IMR-90 (cell line): ENCODE measurements around the gene TFB1M. TPM values are rescaled to one million over a fixed set of nuclear protein-coding genes. Genes with fewer than 3 reads are reported as not detected.
A peak's percentile ranks its signal among the peaks of the same experiment; 100 is the strongest.
"Not testable (repeated sequence)": the region's sequence is repeated elsewhere in the genome, so short reads cannot be mapped to it uniquely, and the experiment has no call there.

Experiments
- ATAC-seq: fragments of 200-7000 bp; cut with Tn5 transposase; 2 replicates; pipeline ENCODE4 v1.9.1; 2020; ENCODE audit warnings: low read depth, mild to moderate bottlenecking, moderate library complexity
- BruUV-seq: library from RNA; stranded (reverse); fragments of 400-500 nt; replicated peaks from 2 replicates; lab custom pipeline; 2021; lab: Mats Ljungman, UMichigan
- CTCF ChIA-PET: fragments of 300-600 bp; formaldehyde crosslinking; extraction: SDS; loops from one replicate; lab custom pipeline; 2021; ENCODE audit warnings: antibody characterized with exemption; lab: Yijun Ruan, JAX
- POLR2A ChIA-PET: fragments of 300-600 bp; sonication (Branson Sonifier 250); formaldehyde crosslinking; loops from one replicate; lab custom pipeline; 2022; ENCODE audit warnings: antibody characterized with exemption; ENCODE audit not compliant: unreplicated experiment; lab: Charles Lee
- DNase-seq: peaks from one replicate; pipeline ENCODE4 v3.0.0; 2013
- H2AFZ ChIP-seq: replicated peaks from 2 replicates; pipeline ENCODE3; 2013; ENCODE audit warnings: low read length, mild to moderate bottlenecking; ENCODE audit not compliant: poor library complexity
- H2AK5ac ChIP-seq: 2 replicates; pipeline ENCODE4 v1.6.1; 2013; ENCODE audit warnings: low read depth, low read length, inconsistent platforms
- H2AK9ac ChIP-seq: replicated peaks from 2 replicates; pipeline ENCODE3; 2013; ENCODE audit warnings: mild to moderate bottlenecking, low read depth, low read length, moderate library complexity; ENCODE audit not compliant: poor library complexity
- H2BK120ac ChIP-seq: 2 replicates; pipeline ENCODE4 v1.6.1; 2013; ENCODE audit warnings: low read depth, low read length, inconsistent platforms
- H2BK15ac ChIP-seq: 3 replicates; pipeline ENCODE4 v1.6.1; 2013; ENCODE audit warnings: low read depth, low read length, inconsistent platforms
- H2BK20ac ChIP-seq: 2 replicates; pipeline ENCODE4 v1.6.1; 2013; ENCODE audit warnings: low read depth, mild to moderate bottlenecking, inconsistent platforms, low read length, moderate library complexity
- H2BK5ac ChIP-seq: 2 replicates; pipeline ENCODE4 v1.6.1; 2013; ENCODE audit warnings: mild to moderate bottlenecking, low read depth, low read length, inconsistent platforms; ENCODE audit not compliant: poor library complexity, severe bottlenecking
- H3K14ac ChIP-seq: replicated peaks from 2 replicates; pipeline ENCODE4 v1.6.1; 2013; ENCODE audit warnings: low read depth, low read length, inconsistent platforms
- H3K18ac ChIP-seq: 2 replicates; pipeline ENCODE4 v1.6.1; 2013; ENCODE audit warnings: low read depth, low read length, control low read depth
- H3K23ac ChIP-seq: 2 replicates; pipeline ENCODE4 v1.6.1; 2013; ENCODE audit warnings: low read depth, low read length, inconsistent platforms
- H3K27ac ChIP-seq: 2 replicates; pipeline ENCODE4 v1.5.1; 2013; ENCODE audit warnings: mild to moderate bottlenecking, control low read depth, low read length; ENCODE audit not compliant: insufficient read depth
- H3K27me3 ChIP-seq: 2 replicates; pipeline ENCODE4 v1.6.1; 2013; ENCODE audit warnings: low read length; ENCODE audit not compliant: control insufficient read depth, insufficient read depth
- H3K36me3 ChIP-seq: 2 replicates; pipeline ENCODE4 v1.6.1; 2013; ENCODE audit warnings: low read length, mixed read lengths; ENCODE audit not compliant: control insufficient read depth, insufficient read depth
- H3K4ac ChIP-seq: 2 replicates; pipeline ENCODE4 v1.6.1; 2013; ENCODE audit warnings: low read depth, low read length, inconsistent platforms
- H3K4me1 ChIP-seq: 2 replicates; pipeline ENCODE4 v1.6.1; 2013; ENCODE audit warnings: low read length, mixed read lengths; ENCODE audit not compliant: control insufficient read depth, insufficient read depth
- H3K4me2 ChIP-seq: 2 replicates; pipeline ENCODE4 v1.6.1; 2013; ENCODE audit warnings: low read depth, mild to moderate bottlenecking, control low read depth, low read length, moderate library complexity
- H3K4me3 ChIP-seq: 2 replicates; pipeline ENCODE4 v1.5.1; 2013; ENCODE audit warnings: low read depth, mild to moderate bottlenecking, control low read depth, low read length, moderate library complexity; ENCODE audit not compliant: insufficient read depth
- H3K56ac ChIP-seq: 2 replicates; pipeline ENCODE4 v1.6.1; 2013; ENCODE audit warnings: low read length, inconsistent platforms; ENCODE audit not compliant: insufficient read depth; ENCODE audit errors: extremely low read depth
- H3K79me1 ChIP-seq, 2 experiments: 2 replicates each; pipeline ENCODE4 v1.6.1; 2013; ENCODE audit warnings: low read length in 2 of 2, inconsistent platforms in 1 of 2, low read depth in 1 of 2
- H3K9ac ChIP-seq: 2 replicates; pipeline ENCODE4 v1.6.1; 2013; ENCODE audit warnings: low read depth, low read length, control low read depth
- H3K9me1 ChIP-seq: 2 replicates; pipeline ENCODE4 v1.6.1; 2013; ENCODE audit warnings: low read length, inconsistent platforms; ENCODE audit not compliant: insufficient read depth
- H3K9me3 ChIP-seq: 2 replicates; pipeline ENCODE4 v1.6.1; 2013; ENCODE audit warnings: low read length; ENCODE audit not compliant: control insufficient read depth, insufficient read depth
- H4K20me1 ChIP-seq: 2 replicates; pipeline ENCODE4 v1.6.1; 2013; ENCODE audit warnings: low read length, inconsistent platforms; ENCODE audit not compliant: insufficient read depth
- H4K5ac ChIP-seq: 2 replicates; pipeline ENCODE4 v1.6.1; 2013; ENCODE audit warnings: mild to moderate bottlenecking, low read depth, low read length, control low read depth
- H4K8ac ChIP-seq, 2 experiments: 2 replicates each; pipeline ENCODE4 v1.6.1; 2013; ENCODE audit warnings: low read depth in 2 of 2, low read length in 2 of 2, control low read depth in 1 of 2, inconsistent platforms in 1 of 2
- H4K91ac ChIP-seq: 2 replicates; pipeline ENCODE4 v1.6.1; 2013; ENCODE audit warnings: low read depth, low read length, inconsistent platforms; ENCODE audit not compliant: insufficient read depth
- CEBPB ChIP-seq: IDR thresholded peaks from 2 replicates; pipeline ENCODE4 v1.6.1; 2012; ENCODE audit warnings: low read depth, low read length, improper control_type of control experiment
- CHD1 ChIP-seq: IDR thresholded peaks from 2 replicates; pipeline ENCODE4 v1.6.1; 2012; ENCODE audit warnings: low read depth, low read length, improper control_type of control experiment
- NFE2L2 ChIP-seq: fragments of 150-350 bp; IDR thresholded peaks from 2 replicates; pipeline ENCODE4 v1.6.1; 2016; ENCODE audit warnings: low read depth, mild to moderate bottlenecking, low read length
- USF2 ChIP-seq: fragments of 150-350 bp; IDR thresholded peaks from 2 replicates; pipeline ENCODE4 v1.6.1; 2017; ENCODE audit warnings: mild to moderate bottlenecking, antibody characterized with exemption, low read length, low read depth
- WGBS, 2 experiments: methylation state at CpG; one replicate each; pipeline versions ENCODE4 v1.1.5 to v1.1.7; 2013; ENCODE audit warnings: missing lambda C conversion rate in 2 of 2; ENCODE audit not compliant: insufficient read length in 1 of 2; ENCODE audit errors: extremely low coverage in 2 of 2; 5-methylcytosine and 5-hydroxymethylcytosine counted together
- dilution Hi-C: fragments of 300-500 bp; cut with HindIII; formaldehyde crosslinking; loops from one replicate; pipeline ENCODE4 v1.14.3; 2018; ENCODE audit warnings: low sequenced_read_pairs; ENCODE audit not compliant: unreplicated experiment
- in situ Hi-C: fragments of 300-500 bp; cut with MboI; formaldehyde crosslinking; loops from 3 replicates; pipeline ENCODE4 v1.14.3; 2019; ENCODE audit warnings: low sequenced_read_pairs, inconsistent platforms, mixed read lengths
- intact Hi-C: fragments of 100-400 bp; cut with micrococcal nuclease; formaldehyde crosslinking; loops from 2 replicates; pipeline ENCODE4 v1.10.0; 2022
- polyA plus RNA-seq, 3 experiments: library from polyadenylated mRNA; depleted of rRNA; stranded (reverse); fragments of >200 nt; gene quantifications; 2 replicates each; pipeline ENCODE4 v1.2.3, GENCODE V29; 2012; ENCODE audit warnings: low replicate concordance in 1 of 3
- total RNA-seq: library from RNA; depleted of rRNA; stranded (reverse); fragments of >200 nt; gene quantifications from 2 replicates; pipeline ENCODE4 v1.2.3, GENCODE V29; 2012

Gene TFB1M
- total and polyA plus RNA-seq, 2 of the 4 experiments (the other 2 are of a cell fraction) = 18.1 to 22.4 TPM

GRCh38 chr6:155313602-155314091, 637 bp downstream of the TFB1M start (continued):
- TF ChIP-seq USF2 (no peak), NFE2L2 (no peak), CHD1 (no peak), CEBPB (no peak)

GRCh38 chr6:155312950-155313349, 1.3 kb downstream of the TFB1M start:
- H3K56ac ChIP-seq, H3K4me3 ChIP-seq, H3K27ac ChIP-seq, H2BK120ac ChIP-seq, H3K4me1 ChIP-seq, H2BK5ac ChIP-seq, H2AK5ac ChIP-seq, H3K36me3 ChIP-seq, H4K8ac ChIP-seq, H3K9me1 ChIP-seq, in situ Hi-C loops, BruUV-seq, H2AK9ac ChIP-seq, DNase-seq, H3K23ac ChIP-seq, H2AFZ ChIP-seq, H2BK20ac ChIP-seq, dilution Hi-C loops, CTCF ChIA-PET, H3K27me3 ChIP-seq, H3K18ac ChIP-seq, H4K91ac ChIP-seq, H2BK15ac ChIP-seq, H4K5ac ChIP-seq, ATAC-seq, H4K20me1 ChIP-seq, H3K9me3 ChIP-seq, H3K4me2 ChIP-seq, H3K9ac ChIP-seq, POLR2A ChIA-PET, H3K14ac ChIP-seq: not testable (repeated sequence)
- H3K4ac ChIP-seq = 0 out of 2 replicates have a peak overlapping the region, but pooled peaks have one; percentile 17
- intact Hi-C loops = loop anchor here (5.0 kb wide), 2 partner anchors 386 to 441 kb away; no protein-coding TSS in a partner anchor
- 100% methylated on average over 1 of the region's 7 CpGs; no CpG with 5 or more reads in 1 of the 2 experiments for WGBS, 2 experiments
- peaks cover 20 to 28% of the 10 kb centered on the region in 2 experiments for H3K79me1 ChIP-seq
